ENCODE results near the gene PRSS8. TPM values are rescaled to one million over a fixed set of nuclear protein-coding genes. Genes with fewer than 3 reads are reported as not detected.
A peak's percentile ranks its signal among the peaks of the same experiment; 100 is the strongest.
"Not testable (repeated sequence)": the region's sequence is repeated elsewhere in the genome, so short reads cannot be mapped to it uniquely, and the experiment has no call there.

PRSS8 gene
- total RNA-seq, 1 experiment from 2014 or later, result 0.15 TPM

GRCh38 chr16:31106509-31107464 lies 28.7 kb downstream of the PRSS8 start:
- no peaks in the 10 kb centered on the region for H3K9me3 ChIP-seq (ENCODE audit: control insufficient read depth, insufficient read depth, low read depth, low read length)
- TF ChIP-seq TCF7L2 (IDR thresholded peaks at IDR 0.05; ENCODE audit: low read depth, low read length) (no peak), REST (IDR thresholded peaks at IDR 0.05; ENCODE audit: insufficient read depth in 1 of 2, low read depth in 2 of 2, low read length in 1 of 2) (no peak), SIN3A (IDR thresholded peaks at IDR 0.05; ENCODE audit: borderline replicate concordance, insufficient read depth, low read depth, low read length) (no peak), POLR2AphosphoS5 (IDR thresholded peaks at IDR 0.05; ENCODE audit: low read depth, low read length) (no peak), CTCF (IDR thresholded peaks at IDR 0.05) (no peak)
- H3K4me1 ChIP-seq (ENCODE audit: control insufficient read depth, insufficient read depth, low read length), result peaks cover 9% of the 10 kb centered on the region; the same call in 1 of the 2 replicates
- ATAC-seq (no peak), DNase-seq (ENCODE audit: low read depth, low spot score) (no peak)
- H3K27ac ChIP-seq (ENCODE audit: low read length), result no peak overlapping the region
- ChIA-PET CTCF (interaction anchor here (0.7 kb wide), 1 partner anchor 237 kb away, joined by 5 read pairs; no protein-coding TSS in a partner anchor), POLR2A (no interaction called here)
- no peaks in the 10 kb centered on the region; the same call in 1 of the 2 replicates for H3K36me3 ChIP-seq (ENCODE audit: control insufficient read depth, insufficient read depth, low read length)
- intact Hi-C loops (cut with micrococcal nuclease; ENCODE audit: unreplicated experiment), result no loop called here
- in situ Hi-C loops (cut with HindIII; ENCODE audit: low pct_unique_long_range_greater_than_20kb, low sequenced_read_pairs), result no loop called here
- BruUV-seq (replicated peaks), result no TSS peak
- H3K27me3 ChIP-seq (ENCODE audit: control insufficient read depth, insufficient read depth, low read length), result no peaks in the 10 kb centered on the region
- no peak overlapping the region for H3K4me3 ChIP-seq (ENCODE audit: low read depth in 2 of 2, low read length in 2 of 2)

DNA sequence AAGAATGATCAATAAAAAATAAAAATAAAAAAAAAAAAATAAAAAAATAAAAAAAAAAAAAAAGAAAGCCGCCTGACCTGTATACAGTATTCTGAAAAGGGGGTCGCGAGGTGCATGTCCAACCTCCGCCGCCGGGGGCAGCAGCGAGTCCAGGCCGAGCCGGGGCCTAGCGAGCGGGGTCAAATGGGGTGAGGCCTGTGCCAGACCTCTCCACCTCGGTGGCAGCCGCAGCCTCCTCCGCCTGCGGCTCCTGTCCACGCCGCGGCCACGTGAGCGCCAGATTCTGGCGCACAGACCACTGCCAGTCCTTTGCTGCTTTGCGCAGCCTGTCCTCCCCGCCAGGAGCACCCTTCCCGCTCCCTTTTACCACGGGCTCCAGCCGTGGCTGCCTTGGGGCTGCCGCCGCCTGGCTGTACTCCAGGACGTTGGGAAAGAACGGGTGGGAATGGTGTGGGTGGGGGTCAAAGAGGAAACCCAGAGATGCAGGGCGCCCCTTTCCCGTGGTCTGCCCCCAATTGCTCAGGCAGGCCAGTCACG lies 29.8 kb downstream of the PRSS8 start:
- no peaks in the 10 kb centered on the region; the same call in 1 of the 2 replicates for H3K36me3 ChIP-seq (ENCODE audit: control insufficient read depth, insufficient read depth, low read length)
- TF ChIP-seq SIN3A (IDR thresholded peaks at IDR 0.05; ENCODE audit: borderline replicate concordance, insufficient read depth, low read depth, low read length) (0 out of 2 replicates have a peak, but pooled peaks have one; percentile 30), REST (IDR thresholded peaks at IDR 0.05; ENCODE audit: insufficient read depth in 1 of 2, low read depth in 2 of 2, low read length in 1 of 2) (no peak), CTCF (IDR thresholded peaks at IDR 0.05) (peak; percentile 98), POLR2AphosphoS5 (IDR thresholded peaks at IDR 0.05; ENCODE audit: low read depth, low read length) (no peak)
- peak; percentile 80 for ATAC-seq
- H3K27ac ChIP-seq (ENCODE audit: low read length), result peak overlapping the region; percentile 69
- no peaks in the 10 kb centered on the region for H3K9me3 ChIP-seq (ENCODE audit: control insufficient read depth, insufficient read depth, low read depth, low read length)
- intact Hi-C loops (cut with micrococcal nuclease; ENCODE audit: unreplicated experiment) (no loop called here), in situ Hi-C loops (cut with HindIII; ENCODE audit: low pct_unique_long_range_greater_than_20kb, low sequenced_read_pairs) (no loop called here)
- DNase-seq (ENCODE audit: low read depth, low spot score), result no peak
- H3K27me3 ChIP-seq (ENCODE audit: control insufficient read depth, insufficient read depth, low read length), result no peaks in the 10 kb centered on the region
- ChIA-PET POLR2A (no interaction called here), CTCF (no interaction called here)
- H3K4me3 ChIP-seq (ENCODE audit: low read depth in 2 of 2, low read length in 2 of 2), result peak overlapping the region in 1 of 2 experiments; percentile 38; a peak in 2 of 4 replicates
- no TSS peak for BruUV-seq (replicated peaks)
- peaks cover 9% of the 10 kb centered on the region; the same call in 1 of the 2 replicates for H3K4me1 ChIP-seq (ENCODE audit: control insufficient read depth, insufficient read depth, low read length)

DNA sequence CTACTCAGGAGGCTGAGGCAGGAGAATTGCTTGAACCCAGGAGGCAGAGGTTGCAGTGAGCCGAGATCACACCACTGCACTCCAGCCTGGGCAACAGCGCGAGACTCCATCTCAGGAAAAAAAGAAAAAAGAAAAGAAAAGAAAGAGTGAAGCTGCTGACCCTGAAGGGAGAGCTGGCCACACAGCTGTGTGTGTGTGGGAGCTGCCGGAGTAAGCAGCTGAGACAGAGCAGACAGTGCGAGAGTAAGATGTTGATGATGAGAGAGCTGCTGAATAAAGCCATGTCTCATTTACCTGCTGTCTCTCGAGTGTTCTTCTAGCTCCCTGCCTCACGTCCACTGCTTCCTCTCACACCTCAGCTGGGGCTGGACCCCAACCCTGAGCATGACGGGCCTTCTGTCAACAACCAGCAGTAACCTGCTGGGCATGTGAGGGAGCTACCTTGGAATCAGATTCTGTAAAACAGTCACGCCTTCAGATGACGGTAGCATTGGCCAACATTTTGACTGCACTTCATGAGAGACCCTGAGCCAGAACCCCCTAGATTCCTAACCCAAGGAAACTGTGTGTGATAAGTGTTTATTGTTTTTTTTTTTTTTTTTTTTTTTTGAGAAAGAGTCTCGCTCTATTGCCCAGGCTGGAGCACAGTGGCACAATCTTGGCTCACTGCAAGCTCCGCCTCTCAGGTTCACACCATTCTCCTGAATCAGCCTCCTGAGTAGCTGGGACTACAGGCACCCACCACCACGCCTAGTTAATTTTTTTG lies 34.5 kb downstream of the PRSS8 start:
- not testable (repeated sequence) for ATAC-seq; DNase-seq (ENCODE audit: low read depth, low spot score)

More for the DNA sequence above, 34.5 kb downstream of the PRSS8 start:
- in situ Hi-C loops (cut with HindIII; ENCODE audit: low pct_unique_long_range_greater_than_20kb, low sequenced_read_pairs); H3K36me3 ChIP-seq (ENCODE audit: control insufficient read depth, insufficient read depth, low read length); H3K27ac ChIP-seq (ENCODE audit: low read length); BruUV-seq (replicated peaks); H3K4me3 ChIP-seq (ENCODE audit: low read depth in 2 of 2, low read length in 2 of 2); H3K9me3 ChIP-seq (ENCODE audit: control insufficient read depth, insufficient read depth, low read depth, low read length); intact Hi-C loops (cut with micrococcal nuclease; ENCODE audit: unreplicated experiment); H3K4me1 ChIP-seq (ENCODE audit: control insufficient read depth, insufficient read depth, low read length); H3K27me3 ChIP-seq (ENCODE audit: control insufficient read depth, insufficient read depth, low read length): not testable (repeated sequence)
- POLR2A ChIA-PET, result interaction anchor here (0.7 to 1.0 kb wide), 2 partner anchors 16 to 683 kb away, joined by 10 to 11 read pairs; partner anchors contain the start of gene KAT8
- CTCF ChIA-PET, result interaction anchor here (0.6 to 1.0 kb wide), 2 partner anchors 106 to 232 kb away, joined by 3 to 4 read pairs; no protein-coding TSS in a partner anchor

Measured in Panc1 (cell line).